Kidney capillary endothelial cell (primary cell): ENCODE data around the gene MAN2A1.

Source experiments
- DNase-seq: peaks from one replicate; pipeline ENCODE4 v3.0.0-alpha.2; 2018; ENCODE audit warnings: low spot score

Gene MAN2A1

DNA sequence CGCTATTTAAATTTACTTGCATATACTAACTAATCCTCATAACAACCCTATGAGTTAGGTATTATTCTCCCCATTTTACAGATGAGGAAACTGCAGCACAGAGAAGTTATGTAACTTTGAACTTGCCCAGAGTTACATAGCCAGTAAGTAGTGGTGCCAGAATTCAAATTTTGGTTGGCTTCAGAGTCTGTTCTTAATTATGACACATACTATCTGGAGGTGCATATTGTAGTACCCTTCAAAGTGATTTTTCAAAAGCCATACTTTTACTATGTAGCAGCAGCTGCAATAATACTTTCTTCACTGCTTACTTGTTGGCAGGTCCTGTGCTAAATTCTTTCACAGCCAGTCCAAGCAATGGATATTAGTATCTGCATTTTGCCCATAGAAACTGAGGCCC is 16.4 kb downstream of the MAN2A1 start:
- no peak for DNase-seq

DNA sequence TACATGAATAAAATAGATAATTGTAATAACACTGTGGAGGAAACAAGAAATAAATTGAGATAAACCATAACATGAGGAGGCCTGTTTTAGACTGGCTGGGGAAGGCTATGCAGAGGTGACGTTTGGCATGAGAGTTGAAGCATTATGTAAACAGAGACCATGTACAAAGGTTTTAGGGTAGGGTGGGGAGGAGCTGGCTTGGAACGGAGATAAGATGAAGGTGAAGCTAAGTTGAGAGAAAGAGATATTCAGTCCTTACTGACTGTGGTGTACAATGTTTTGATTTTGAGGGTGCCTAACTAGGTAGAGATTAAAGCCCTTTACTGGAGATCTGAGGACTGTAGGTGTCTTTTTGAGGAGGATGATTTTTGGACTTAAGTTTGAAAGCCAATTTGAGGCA is 17.8 kb downstream of the MAN2A1 start:
- DNase-seq = no peak

DNA sequence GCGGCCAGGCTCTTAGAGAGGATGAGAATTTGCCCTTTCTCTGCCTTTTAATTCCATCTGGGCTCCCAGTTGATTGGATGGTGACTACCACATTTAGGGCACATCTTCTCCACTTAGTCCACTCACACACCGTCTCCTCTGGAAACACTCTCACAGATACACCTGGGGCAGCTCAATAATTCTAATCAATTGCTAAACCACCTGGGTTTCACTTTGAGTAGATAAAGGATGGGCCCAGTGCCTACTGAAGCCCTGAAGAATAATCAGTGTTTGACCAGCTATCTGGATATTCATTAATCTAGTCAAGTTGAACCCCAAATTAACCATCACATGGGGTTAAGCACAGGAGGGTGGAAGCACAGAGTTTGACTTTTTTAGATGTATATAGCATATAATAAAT is 19.1 kb downstream of the MAN2A1 start:
- DNase-seq = no peak

DNA sequence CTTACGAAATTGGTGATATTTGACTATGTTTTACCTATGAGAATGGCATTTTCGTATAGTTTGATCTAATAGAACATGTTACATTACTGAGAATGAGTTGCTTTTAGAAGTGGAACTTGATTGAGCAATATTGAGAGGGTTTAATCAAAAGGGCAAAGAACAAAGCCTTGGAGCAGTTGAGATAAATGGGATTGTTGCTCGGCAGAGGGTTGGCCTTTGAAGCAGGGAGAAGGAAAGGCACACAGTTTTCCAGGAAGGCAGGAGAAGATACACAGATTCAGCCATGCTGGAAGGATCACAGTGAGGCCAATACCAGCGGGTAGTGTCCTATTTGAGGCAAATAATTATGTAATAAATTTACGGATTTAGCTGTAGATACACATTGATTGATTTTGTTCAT is 19.5 kb downstream of the MAN2A1 start:
- no peak for DNase-seq

DNA sequence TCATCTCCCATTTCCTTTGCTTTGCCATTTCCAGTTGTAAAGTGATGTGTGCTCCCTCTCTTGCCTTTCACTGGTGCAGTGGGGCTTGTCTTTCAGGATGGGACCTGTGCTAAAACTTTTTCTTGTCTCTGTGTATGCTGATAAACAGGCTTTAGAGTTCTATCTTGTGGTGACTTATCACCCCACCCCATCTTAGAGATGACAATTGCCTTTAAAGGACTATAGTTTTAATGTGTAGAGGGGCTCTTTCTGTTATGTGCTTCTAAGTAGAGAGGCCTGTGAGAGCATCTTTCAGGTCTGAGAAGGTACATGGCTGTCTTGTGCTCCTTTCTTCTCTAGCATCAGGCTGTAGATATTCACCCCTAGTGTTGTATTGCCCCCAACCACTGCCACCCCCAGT is 21.9 kb downstream of the MAN2A1 start:
- DNase-seq = no peak

DNA sequence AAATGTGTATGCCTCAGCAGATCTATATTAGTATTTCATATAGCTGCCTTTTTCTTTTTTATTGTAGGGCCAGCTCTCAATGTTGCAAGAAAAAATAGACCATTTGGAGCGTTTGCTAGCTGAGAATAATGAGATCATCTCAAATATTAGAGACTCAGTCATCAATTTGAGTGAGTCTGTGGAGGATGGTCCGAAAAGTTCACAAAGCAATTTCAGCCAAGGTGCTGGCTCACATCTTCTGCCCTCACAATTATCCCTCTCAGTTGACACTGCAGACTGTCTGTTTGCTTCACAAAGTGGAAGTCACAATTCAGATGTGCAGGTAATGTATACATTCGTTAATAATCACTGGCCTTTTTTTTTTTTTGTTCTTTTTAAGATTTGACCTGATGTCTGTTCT is 23.7 kb downstream of the MAN2A1 start:
- DNase-seq = no peak

DNA sequence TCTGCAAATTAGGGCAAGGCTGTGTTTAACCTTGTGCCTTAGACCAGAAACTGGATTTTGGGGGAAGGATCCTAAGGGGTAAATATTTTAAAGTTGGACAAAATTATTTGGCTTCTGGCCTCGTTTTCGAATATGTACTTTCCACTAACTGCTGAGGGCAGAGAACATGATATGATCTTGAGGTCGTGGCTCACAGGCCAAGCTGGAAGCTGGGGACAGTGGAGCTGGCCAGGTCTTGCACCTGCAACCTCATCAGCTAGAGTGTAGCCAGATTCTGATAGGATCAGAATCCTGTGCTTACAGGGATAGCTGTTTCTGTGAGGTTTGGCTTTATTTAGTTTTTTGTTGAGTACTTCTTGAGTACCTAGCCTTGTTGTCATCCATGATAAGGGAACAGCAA is 24.9 kb downstream of the MAN2A1 start:
- no peak for DNase-seq

DNA sequence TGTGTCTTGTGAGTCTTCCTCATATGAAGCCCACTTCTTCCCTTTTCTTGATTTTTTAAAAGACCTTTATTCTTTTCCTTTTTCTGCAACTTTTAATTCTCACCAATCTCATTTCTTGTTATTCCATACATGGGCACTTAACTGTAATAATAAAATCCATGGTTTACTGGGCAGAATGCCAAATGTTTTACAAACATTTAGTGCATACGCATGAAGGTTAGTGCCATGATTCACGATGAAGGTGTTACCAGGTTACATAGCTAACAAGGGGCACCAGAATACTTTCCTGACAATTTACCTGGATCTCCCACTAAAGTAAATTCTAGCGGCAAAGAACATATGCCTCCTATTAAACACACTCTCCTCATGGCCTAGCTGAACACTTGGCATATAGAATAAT is 28.5 kb downstream of the MAN2A1 start:
- DNase-seq = no peak

DNA sequence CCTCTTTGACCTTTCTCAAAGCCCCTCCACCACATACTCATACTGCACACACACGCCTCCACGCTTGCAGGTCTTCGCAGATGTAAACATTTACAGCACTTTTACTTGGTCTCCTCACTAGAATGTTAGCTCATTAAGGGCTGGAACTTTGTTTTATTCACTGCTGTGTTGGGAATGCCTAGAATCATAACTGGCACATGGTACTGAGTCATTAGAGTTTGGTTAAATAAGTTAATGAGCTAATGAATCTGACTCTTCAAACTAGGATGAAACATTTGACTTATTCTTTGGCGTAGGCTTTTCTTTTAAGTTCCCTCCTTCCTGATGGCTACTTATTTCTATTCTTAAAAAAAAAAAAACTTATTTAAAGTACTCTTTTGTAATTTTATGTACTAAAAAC is 28.9 kb downstream of the MAN2A1 start:
- DNase-seq = no peak

DNA sequence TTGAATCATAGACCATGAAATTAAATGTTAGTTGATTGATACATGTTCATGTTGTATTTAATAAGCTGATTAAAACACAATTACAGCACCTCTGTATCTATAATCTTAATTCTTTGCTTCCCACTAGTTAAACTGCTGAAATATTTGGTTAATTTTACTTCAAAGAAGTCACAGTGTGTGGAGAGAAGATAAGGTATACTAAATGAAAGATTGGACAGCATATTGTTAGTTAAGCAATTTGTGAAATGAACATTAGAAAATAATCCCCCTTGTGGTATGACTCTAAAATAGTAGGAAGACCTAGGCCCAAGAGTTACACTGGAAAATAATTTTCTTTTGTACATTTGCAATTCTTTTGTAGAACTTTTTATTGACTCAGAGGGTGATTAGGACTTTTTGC is 30.3 kb downstream of the MAN2A1 start:
- no peak for DNase-seq

DNA sequence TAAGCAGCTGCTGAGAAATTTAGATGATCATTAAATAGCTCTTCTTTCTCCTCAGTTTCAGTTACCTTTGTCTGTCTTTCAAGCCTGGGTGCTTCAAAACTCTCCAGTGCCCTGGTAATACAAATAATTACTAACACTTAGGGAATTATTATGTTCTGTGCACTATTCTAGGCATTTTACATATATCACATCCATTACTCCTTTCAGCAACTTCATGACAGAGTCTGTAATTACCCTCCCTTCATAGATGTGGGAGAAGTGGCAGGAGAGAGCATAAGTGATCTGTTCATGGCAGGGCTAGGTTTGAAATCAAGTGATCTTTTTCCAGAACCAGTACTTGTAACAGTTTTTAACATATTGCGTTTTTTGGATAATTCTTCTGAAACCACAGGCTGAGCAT is 32.0 kb downstream of the MAN2A1 start:
- DNase-seq = no peak

DNA sequence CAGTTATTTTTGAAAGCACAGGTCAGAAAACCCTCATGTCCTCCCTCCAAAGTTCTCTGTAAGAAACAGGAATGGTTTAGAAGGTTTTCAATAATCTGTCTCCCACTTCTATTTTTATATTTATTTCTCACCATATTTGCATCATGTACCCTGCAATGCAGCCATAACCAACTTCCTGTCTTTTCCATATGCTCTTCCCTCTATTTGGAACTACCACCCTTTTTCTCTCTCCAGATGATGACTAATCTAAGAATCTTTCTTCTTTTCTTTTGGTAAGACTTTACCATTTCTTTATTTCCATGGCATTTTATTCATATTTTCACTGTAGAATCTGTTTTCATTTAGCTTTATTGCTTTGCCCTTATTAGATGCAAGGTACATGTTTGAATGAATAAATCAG is 33.9 kb downstream of the MAN2A1 start:
- no peak for DNase-seq

DNA sequence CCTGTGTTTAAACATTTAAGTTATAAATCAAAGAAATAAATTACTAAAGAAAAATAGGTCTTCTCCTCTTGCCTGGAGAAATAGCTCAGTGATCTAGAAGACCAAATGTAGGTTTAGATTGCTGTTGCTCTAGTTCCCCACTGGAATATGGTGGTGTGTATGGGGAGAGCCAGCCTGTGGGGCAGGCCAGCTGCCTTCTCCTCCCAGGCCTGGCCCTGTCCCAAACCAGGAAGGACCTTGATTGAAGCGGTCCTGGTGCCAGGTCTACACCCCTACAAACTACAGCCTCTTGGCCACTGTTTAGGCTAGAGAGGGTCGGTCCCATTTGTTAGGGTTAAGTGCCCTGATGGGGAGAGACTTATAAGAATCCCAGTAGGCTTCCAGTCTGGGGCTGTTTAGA is 35.4 kb downstream of the MAN2A1 start:
- DNase-seq = no peak

DNA sequence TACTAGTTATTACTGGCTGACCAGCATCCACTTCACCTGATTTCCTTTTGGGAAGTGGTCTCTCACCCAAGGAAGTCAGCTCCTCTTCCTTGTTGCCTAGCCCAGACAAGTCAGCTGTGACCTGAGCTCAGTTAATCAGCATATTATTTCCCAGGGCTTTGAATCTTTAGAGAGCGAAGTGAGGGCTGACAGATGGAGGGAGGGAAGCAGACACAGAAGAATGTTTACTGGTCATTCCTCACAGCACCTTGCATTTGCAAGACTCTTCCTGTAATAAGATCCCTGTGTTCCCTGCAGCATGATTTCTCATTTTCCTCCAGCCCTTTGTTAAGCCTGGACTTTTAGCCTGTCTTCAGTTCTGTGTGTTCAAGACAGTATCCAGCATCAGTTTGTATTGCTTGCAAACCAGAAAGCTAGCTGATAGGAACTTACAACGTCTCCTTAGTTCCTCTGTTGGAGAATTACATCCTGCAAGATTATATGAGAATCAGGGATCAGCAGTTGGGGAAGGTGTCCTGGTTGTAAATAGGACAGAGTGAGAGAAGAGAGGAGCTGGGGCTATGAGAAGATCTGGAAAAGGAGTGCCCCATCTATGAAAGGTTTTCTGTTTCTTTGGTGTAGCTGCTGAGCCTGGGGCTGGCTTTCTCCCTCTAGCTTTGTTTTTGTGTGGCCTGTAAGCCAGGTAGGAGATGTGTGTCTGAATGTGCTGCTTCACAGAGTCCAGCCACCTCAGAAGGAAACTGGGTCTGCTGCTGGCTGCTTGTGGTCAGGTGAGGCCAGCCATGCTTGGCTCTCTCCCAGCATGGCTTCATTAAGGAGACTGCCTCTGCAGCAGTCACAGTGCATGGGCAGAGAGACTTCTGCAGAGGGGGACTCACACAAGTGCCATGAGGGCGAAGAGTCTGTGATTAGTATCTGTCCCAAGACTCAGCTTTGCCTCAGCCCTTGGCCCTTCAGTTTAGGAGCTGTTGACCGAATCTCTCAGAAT is 50.3 kb downstream of the MAN2A1 start:
- DNase-seq = no peak

DNA sequence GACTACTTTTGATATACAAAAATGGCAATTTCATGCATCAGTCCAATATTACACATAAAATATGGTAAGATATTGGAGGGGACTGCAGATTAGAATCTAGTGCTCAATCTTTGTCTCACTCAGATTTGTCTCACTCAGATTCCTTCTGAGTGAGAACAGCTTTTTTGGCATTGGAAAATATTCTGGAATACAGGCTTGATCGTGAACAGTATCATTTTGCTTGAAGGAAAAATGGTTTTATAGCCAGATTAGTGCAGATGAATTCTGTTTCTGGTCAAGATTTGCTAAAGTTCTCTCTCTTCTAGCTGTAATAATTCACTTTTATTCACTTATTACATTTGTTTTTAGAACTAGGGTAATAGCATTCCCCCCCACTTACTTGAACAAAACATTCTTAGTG is 51.2 kb downstream of the MAN2A1 start:
- DNase-seq = no peak

DNA sequence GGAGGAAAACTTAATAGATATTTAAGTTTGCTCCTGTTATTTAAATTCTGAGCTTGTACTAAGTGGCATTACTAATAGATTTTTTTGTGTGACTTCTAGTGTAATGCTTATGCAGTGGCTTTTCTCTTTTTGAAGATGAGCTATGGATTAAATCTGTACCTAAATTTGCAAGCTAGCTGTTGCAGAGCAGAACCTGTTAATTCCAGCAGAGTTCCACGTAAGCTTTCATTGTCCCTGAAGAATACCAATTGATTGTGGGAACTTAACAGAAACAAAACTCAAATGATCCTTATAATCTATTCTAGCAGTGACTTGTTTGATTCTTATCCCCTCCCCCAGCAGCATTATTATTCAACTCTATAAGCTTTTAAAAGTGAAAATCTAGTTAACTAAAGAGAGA is 51.7 kb downstream of the MAN2A1 start:
- DNase-seq = no peak

DNA sequence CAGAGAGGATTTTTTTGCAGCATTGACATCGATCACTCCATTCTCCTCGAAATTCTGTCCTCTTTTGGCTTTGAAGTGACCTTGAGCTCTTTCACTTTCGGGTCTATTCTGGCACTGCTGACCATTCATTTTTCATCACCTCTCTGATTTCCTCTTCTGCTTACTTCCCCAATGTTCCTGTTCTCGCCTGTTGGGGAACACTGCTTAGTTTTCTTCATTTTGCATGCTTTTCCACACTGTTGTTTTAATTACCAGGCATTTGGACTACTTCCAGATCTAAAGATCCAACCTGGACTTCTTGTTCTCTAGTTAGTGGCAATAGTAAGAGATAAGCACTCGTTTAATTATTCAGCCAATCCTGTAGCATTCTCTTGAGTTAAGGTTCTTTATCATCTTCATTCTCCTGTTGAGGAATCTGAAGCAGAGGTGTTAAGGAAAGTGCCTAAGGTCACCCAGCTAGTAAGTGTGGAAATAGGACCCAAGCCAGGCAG is 53.4 kb downstream of the MAN2A1 start:
- no peak for DNase-seq

DNA sequence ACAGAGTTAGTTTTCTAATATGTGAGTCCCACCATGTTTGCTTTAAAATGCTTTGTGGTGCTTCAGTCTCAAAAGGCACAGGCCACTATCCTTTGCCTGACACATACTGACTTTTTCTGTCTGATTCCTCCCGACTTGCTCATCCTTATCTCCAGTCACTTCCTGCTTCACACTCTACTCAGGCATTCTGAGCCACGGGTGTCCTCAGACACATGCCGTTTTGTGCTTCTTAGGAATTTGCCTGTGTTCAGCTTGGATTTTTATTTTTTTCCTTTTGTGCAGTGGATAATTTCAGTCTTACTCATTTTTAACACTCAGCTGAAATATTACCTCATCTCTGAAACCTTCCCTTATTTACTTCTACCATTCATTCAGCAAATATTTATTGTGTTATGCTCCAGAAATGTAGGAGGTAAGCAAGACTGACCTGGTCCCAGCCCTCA is 54.1 kb downstream of the MAN2A1 start:
- peak; percentile 31 for DNase-seq

DNA sequence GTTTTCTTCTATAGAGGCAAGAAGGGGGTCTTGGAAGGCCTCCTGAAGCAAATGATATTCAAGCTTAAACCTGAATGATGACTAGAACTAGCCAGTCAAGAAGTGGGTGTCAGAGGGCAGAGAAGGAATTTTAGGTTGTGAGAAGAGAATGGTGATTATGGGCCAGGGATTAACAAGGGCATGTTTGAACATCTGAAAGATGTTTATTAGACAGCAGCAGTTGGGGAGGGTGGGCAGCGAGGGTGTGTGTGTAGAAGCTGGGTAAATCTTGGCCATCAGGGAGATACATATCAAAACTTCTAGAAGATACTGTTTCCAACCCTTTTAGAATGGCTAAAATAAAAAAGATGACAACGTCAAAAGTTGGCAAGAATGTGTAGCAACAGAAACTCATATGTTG is 54.5 kb downstream of the MAN2A1 start:
- DNase-seq = no peak

DNA sequence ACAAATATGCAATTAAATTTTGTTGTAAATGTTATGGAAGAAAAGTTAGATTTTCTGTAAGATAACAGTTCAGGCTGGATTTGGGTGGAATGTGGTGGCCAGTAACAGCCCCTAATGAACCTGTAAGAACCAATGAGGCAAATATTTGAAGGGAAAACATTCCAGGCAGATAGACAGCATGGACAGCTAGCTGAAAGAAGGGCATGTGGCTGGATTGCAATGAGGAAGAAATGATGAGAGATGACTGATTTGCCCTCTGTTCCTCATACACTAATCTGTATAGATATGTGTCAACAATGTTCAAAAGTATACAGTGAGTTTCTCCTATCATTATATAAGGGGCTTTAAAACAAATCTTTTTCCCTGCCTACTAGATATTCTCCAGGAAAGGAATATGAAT is 58.8 kb downstream of the MAN2A1 start:
- DNase-seq = no peak

DNA sequence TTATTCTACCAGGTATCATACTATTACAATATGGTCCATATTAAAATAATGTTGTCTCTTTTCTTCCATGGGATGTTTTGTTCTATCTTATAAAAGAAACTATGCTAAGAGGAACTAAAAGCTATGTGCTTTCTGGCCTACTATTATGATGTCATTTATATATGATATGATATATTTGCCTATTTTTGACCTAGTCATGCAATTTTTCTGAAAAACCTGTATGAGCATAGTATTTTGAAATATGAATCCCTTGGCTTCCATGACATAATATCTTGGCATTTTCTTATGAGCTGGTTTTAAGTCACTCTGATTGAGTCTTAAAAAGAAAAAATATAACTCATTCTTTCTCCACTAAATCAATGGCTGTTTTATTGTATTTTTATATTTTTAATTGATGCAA is 60.7 kb downstream of the MAN2A1 start:
- no peak for DNase-seq

DNA sequence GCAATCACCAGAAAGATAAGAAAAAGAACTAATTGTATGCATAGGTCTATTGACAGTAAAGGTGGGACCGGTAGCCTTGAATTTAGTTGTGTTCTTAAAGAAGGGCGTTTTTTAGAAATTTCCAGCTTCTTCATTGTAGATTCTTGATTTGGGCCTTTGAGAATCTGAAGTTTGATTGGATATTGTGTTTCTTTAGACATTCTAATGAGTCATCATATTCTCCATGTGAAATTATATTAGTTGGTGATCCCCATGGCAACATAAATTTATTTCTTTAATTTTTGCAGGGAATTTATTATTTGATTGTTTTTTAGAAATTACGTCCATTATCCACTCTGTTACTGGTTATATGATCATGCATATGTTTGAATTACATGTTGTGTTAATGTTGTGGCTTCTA is 63.6 kb downstream of the MAN2A1 start:
- no peak for DNase-seq

DNA sequence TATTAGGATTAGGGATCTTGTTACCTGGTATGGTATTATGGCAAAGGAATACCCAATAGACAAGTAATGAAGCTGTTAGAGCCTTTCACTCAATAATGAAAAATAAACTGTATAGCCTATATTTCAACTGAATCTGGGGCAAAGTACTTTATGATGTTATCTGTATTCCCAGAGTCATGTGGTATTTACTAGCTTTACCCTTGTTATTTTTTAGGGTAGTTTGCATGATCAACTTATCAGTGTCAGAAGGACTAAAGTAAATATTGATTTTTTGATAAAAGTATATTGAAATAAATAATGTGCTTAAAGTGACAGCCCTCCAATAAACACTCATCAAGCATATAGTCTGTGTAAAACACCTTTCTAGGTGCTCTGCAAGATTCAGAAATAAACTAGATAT is 64.6 kb downstream of the MAN2A1 start:
- DNase-seq = no peak

DNA sequence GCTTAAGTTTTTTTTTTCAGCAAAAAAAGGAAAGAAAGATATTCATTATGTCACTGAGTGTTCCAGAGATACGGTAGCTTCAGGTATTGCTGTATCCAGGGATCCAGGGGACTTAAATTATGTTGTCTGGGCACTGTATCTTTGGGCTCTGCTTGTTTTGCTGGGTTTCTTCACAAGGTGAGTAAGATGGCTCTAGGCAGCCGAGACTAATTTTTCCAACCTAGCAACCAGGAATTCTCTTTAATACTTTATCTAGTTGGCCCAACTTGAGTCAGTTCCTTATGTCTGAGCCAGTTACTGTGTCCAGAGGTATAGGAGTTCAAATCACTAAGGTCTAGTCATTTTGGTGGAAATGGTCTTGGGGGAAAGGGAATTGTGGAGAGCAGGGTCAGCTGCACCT is 66.0 kb downstream of the MAN2A1 start:
- DNase-seq = no peak
